A673 (cell line): Measurements from ENCODE around the gene GALNS. TPM values are rescaled to one million over a fixed set of nuclear protein-coding genes. Genes with fewer than 3 reads are reported as not detected.

Experiments used
- BruUV-seq: library from RNA; stranded (reverse); fragments of 400-500 nt; replicated peaks from 2 replicates; lab custom pipeline; 2021; lab: Mats Ljungman, UMichigan
- CTCF ChIA-PET: fragments of 300-600 bp; sonication (Branson Sonifier 250); formaldehyde crosslinking; loops from one replicate; lab custom pipeline; 2022; ENCODE audit warnings: antibody characterized with exemption; lab: Charles Lee
- POLR2A ChIA-PET: fragments of 300-600 bp; sonication (Branson Sonifier 250); formaldehyde crosslinking; loops from one replicate; lab custom pipeline; 2022; ENCODE audit warnings: antibody characterized with exemption; ENCODE audit not compliant: low non-redundant PET; lab: Charles Lee
- DNase-seq: peaks from one replicate; pipeline ENCODE4 v3.0.0-alpha.2; 2015; ENCODE audit warnings: low spot score
- H3K27ac ChIP-seq: fragments of 200-600 bp; sonication (generic); 2 replicates; pipeline ENCODE4 v1.5.1; 2016; ENCODE audit warnings: mixed run types, low read depth, mild to moderate bottlenecking, mixed read lengths, antibody characterized with exemption, low read length; ENCODE audit not compliant: poor library complexity, severe bottlenecking
- H3K27me3 ChIP-seq: fragments of 200-600 bp; sonication (generic); replicated peaks from 2 replicates; pipeline ENCODE4 v1.6.1; 2017; ENCODE audit warnings: mixed run types, low read depth, mild to moderate bottlenecking, mixed read lengths, antibody characterized with exemption, low read length; ENCODE audit not compliant: insufficient read depth, poor library complexity
- H3K36me3 ChIP-seq: fragments of 200-600 bp; sonication (generic); 2 replicates; pipeline ENCODE4 v1.6.1; 2016; ENCODE audit warnings: mixed run types, mild to moderate bottlenecking, mixed read lengths, antibody characterized with exemption, low read length; ENCODE audit not compliant: insufficient read depth, poor library complexity, severe bottlenecking
- H3K4me1 ChIP-seq: fragments of 200-600 bp; sonication (generic); 2 replicates; pipeline ENCODE4 v1.6.1; 2017; ENCODE audit warnings: mixed run types, mild to moderate bottlenecking, mixed read lengths, antibody characterized with exemption, low read length; ENCODE audit not compliant: insufficient read depth, poor library complexity, severe bottlenecking
- H3K4me3 ChIP-seq: fragments of 200-600 bp; sonication (generic); 2 replicates; pipeline ENCODE4 v1.5.1; 2016; ENCODE audit warnings: low read depth, mixed run types, mild to moderate bottlenecking, mixed read lengths, low read length; ENCODE audit not compliant: poor library complexity, severe bottlenecking
- H3K9me3 ChIP-seq: fragments of 200-600 bp; sonication (generic); 2 replicates; pipeline ENCODE4 v1.6.1; 2016; ENCODE audit warnings: mixed run types, low read depth, mild to moderate bottlenecking, mixed read lengths, antibody characterized with exemption, low read length; ENCODE audit not compliant: poor library complexity, severe bottlenecking
- CTCF ChIP-seq: fragments of 300-800, 200-600 bp; sonication (generic); conservative IDR thresholded peaks from 2 replicates; pipeline ENCODE4 v1.5.1; 2017; ENCODE audit warnings: low read depth, mild to moderate bottlenecking, antibody characterized with exemption, low read length, moderate library complexity, mixed read lengths
- EZH2 ChIP-seq: fragments of 200-600 bp; sonication (generic); IDR thresholded peaks from 2 replicates; pipeline ENCODE4 v1.6.1; 2017; ENCODE audit warnings: borderline replicate concordance, low read depth, mild to moderate bottlenecking, mixed read lengths, antibody characterized with exemption, low read length; ENCODE audit not compliant: poor library complexity, severe bottlenecking
- intact Hi-C: fragments of 100-400 bp; cut with micrococcal nuclease; formaldehyde crosslinking; loops from one replicate; pipeline ENCODE4 v1.10.0; 2022; ENCODE audit not compliant: unreplicated experiment
- total RNA-seq: library from RNA; stranded (reverse); gene quantifications from 2 replicates; pipeline ENCODE4 v1.2.3, GENCODE V29; 2021

Gene GALNS
- total RNA-seq, 1 experiment from 2014 or later, result 54.8 TPM

GRCh38 chr16:88856122-88856827 is 472 bp downstream of the GALNS start:
- peak overlapping the region; percentile 83 for H3K27ac ChIP-seq
- H3K36me3 ChIP-seq, result peaks cover 14% of the 10 kb centered on the region
- H3K4me3 ChIP-seq, result peak overlapping the region; percentile 95
- ChIA-PET CTCF (no interaction called here), POLR2A (no interaction called here)
- H3K4me1 ChIP-seq, result peaks cover 3% of the 10 kb centered on the region
- TF ChIP-seq CTCF, result no peak
- TF ChIP-seq EZH2, result no peak
- intact Hi-C loops, result no loop called here
- BruUV-seq, result no TSS peak
- no peaks in the 10 kb centered on the region for H3K27me3 ChIP-seq
- DNase-seq, result no peak
- H3K9me3 ChIP-seq, result no peaks in the 10 kb centered on the region

GRCh38 chr16:88855736-88856121 is 1.0 kb downstream of the GALNS start:
- no peak overlapping the region for H3K27ac ChIP-seq
- ChIA-PET CTCF (no interaction called here), POLR2A (no interaction called here)
- H3K36me3 ChIP-seq, result peaks cover 10% of the 10 kb centered on the region
- no peaks in the 10 kb centered on the region for H3K9me3 ChIP-seq
- TF ChIP-seq EZH2 (no peak), CTCF (no peak)
- intact Hi-C loops, result no loop called here
- H3K4me3 ChIP-seq, result peak overlapping the region; percentile 95
- no peaks in the 10 kb centered on the region for H3K27me3 ChIP-seq
- DNase-seq, result no peak
- peaks cover 3% of the 10 kb centered on the region for H3K4me1 ChIP-seq
- TSS peak; percentile 29 for BruUV-seq

GRCh38 chr16:88855176-88855575 is 1.6 kb downstream of the GALNS start:
- intact Hi-C loops, result no loop called here
- ChIA-PET CTCF (no interaction called here), POLR2A (no interaction called here)
- Histone ChIP-seq H3K36me3 (peaks cover 8% of the 10 kb centered on the region), H3K4me1 (peaks cover 3% of the 10 kb centered on the region), H3K4me3 (no peak overlapping the region), H3K27ac (no peak overlapping the region), H3K9me3 (no peaks in the 10 kb centered on the region), H3K27me3 (no peaks in the 10 kb centered on the region)
- no peak for DNase-seq
- no TSS peak for BruUV-seq
- TF ChIP-seq CTCF (no peak), EZH2 (no peak)
